Measurements from ENCODE around the gene CDC42SE2.

DNA sequence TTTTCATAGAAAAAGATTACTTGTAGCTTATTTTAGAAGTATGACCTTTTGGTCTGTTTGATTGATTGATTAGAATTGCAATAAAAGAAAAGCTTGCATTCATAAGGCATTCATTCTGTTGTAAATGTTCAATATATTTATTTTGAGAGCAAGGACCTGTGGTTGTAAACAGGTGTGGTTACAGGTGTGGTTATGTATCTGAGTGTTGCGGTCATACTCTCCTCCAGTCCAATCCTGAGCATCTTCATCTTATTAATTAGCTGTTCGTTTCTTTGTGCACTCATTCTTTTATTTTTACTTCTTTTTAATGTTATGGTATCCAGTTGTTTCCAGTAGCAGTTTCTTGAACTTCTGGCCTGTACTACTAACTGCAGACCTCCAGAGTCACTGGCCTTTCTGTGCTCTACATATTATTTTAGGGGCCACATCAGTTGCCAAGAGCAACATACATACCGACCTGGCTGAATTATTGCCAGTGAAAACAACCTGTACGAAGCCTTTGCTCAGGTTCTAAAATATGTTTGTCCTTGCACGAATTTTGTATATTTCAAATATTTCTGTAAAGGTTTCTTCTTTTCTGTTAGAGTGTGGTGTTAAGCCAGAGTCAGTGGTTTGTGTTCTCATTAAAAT lies 128.7 kb downstream of the CDC42SE2 start:
- TF ChIP-seq CEBPB (IDR thresholded peaks at IDR 0.05) = no peak
- TF ChIP-seq, protein P1, sequence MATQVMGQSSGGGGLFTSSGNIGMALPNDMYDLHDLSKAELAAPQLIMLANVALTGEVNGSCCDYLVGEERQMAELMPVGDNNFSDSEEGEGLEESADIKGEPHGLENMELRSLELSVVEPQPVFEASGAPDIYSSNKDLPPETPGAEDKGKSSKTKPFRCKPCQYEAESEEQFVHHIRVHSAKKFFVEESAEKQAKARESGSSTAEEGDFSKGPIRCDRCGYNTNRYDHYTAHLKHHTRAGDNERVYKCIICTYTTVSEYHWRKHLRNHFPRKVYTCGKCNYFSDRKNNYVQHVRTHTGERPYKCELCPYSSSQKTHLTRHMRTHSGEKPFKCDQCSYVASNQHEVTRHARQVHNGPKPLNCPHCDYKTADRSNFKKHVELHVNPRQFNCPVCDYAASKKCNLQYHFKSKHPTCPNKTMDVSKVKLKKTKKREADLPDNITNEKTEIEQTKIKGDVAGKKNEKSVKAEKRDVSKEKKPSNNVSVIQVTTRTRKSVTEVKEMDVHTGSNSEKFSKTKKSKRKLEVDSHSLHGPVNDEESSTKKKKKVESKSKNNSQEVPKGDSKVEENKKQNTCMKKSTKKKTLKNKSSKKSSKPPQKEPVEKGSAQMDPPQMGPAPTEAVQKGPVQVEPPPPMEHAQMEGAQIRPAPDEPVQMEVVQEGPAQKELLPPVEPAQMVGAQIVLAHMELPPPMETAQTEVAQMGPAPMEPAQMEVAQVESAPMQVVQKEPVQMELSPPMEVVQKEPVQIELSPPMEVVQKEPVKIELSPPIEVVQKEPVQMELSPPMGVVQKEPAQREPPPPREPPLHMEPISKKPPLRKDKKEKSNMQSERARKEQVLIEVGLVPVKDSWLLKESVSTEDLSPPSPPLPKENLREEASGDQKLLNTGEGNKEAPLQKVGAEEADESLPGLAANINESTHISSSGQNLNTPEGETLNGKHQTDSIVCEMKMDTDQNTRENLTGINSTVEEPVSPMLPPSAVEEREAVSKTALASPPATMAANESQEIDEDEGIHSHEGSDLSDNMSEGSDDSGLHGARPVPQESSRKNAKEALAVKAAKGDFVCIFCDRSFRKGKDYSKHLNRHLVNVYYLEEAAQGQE (IDR thresholded peaks at IDR 0.05; ENCODE audit: low read depth) = no peak
- TF ChIP-seq EP300 (IDR thresholded peaks at IDR 0.05; ENCODE audit: borderline replicate concordance) = no peak
- TF ChIP-seq FOXM1 (IDR thresholded peaks at IDR 0.05; ENCODE audit: borderline replicate concordance, low read depth) = no peak
- TF ChIP-seq TAF1 (IDR thresholded peaks at IDR 0.05; ENCODE audit: low read depth) = no peak
- TF ChIP-seq, protein P2, sequence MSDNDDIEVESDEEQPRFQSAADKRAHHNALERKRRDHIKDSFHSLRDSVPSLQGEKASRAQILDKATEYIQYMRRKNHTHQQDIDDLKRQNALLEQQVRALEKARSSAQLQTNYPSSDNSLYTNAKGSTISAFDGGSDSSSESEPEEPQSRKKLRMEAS (IDR thresholded peaks at IDR 0.05) = no peak
- TF ChIP-seq YY1 (IDR thresholded peaks at IDR 0.05; ENCODE audit: low read depth) = no peak
- no peak for TF ChIP-seq EGR1 (IDR thresholded peaks at IDR 0.05)
- TF ChIP-seq TEAD4 (IDR thresholded peaks at IDR 0.05) = no peak
